Ascending aorta (tissue), 2 donors: Measurements from ENCODE around the gene LRIG1. TPM values are rescaled to one million over a fixed set of nuclear protein-coding genes. Genes with fewer than 3 reads are reported as not detected.
A peak's percentile ranks its signal among the peaks of the same experiment; 100 is the strongest.

Source experiments
- DNase-seq, 2 donors: peaks; one replicate each; pipeline ENCODE4 v3.0.0-alpha.2; 2019; ENCODE audit warnings: low spot score in 2 of 2
- H3K27ac ChIP-seq, 2 donors: fragments of 200-600 bp; sonication (generic); one replicate each; pipeline ENCODE4 v1.5.1; 2016 to 2017; ENCODE audit warnings: mild to moderate bottlenecking in 1 of 2
- H3K27me3 ChIP-seq: fragments of 200-600 bp; sonication (generic); one replicate; pipeline ENCODE4 v1.5.1; 2017
- H3K36me3 ChIP-seq, 2 donors: fragments of 200-600 bp; sonication (generic); one replicate each; pipeline ENCODE4 v1.5.1; 2016
- H3K4me1 ChIP-seq, 2 donors: fragments of 200-600 bp; sonication (generic); one replicate each; pipeline ENCODE4 v1.5.1; 2016 to 2017; ENCODE audit warnings: mild to moderate bottlenecking in 1 of 2
- H3K4me3 ChIP-seq, 2 donors: fragments of 200-600 bp; sonication (generic); one replicate each; pipeline ENCODE4 v1.5.1; 2016 to 2017; ENCODE audit warnings: mild to moderate bottlenecking in 1 of 2
- H3K9me3 ChIP-seq, 2 donors: fragments of 200-600 bp; sonication (generic); one replicate each; pipeline ENCODE4 v1.5.1; 2016
- intact Hi-C: fragments of 100-400 bp; cut with DNase I; formaldehyde crosslinking; loops from one replicate; pipeline ENCODE4 v1.15.1; 2023
- total RNA-seq: library from RNA; depleted of rRNA; stranded (reverse); fragments of >200 nt; gene quantifications from one replicate; pipeline ENCODE4 v1.1.0, GENCODE V29; 2016
- TF ChIP-seq, protein P1 (sequence below), 3 experiments: fragments of 200-600 bp in 2 of 3; fragments of 450-650 bp in 1 of 3; sonication (generic) in 2 of 3; IDR thresholded peaks; one replicate each; pipeline ENCODE4 v1.5.1; 2016 to 2019; ENCODE audit warnings: antibody characterized with exemption in 3 of 3, mild to moderate bottlenecking in 1 of 3, moderate library complexity in 1 of 3

The LRIG1 gene
- total RNA-seq, 1 donor from 2014 or later = 62.3 TPM

DNA sequence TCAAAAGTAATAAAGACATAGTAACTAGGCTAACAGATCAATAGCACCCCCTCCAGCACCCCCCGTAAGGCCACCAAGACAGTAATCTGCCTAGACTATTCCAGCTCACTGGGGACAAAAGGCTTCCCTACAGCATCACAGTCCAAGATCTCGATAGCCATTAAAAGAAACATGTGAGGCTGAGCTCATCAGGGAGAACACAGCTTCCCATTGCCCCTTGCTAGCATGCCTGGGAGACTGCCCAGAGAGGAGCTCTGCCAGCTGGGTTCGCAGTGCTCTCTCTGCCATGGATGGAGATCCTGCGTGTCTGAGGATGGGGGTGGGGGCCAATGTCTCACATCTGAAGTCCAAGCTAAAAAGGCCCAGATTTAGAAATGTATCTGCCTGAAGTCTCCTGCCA lies 17.8 kb downstream of the LRIG1 start:
- intact Hi-C loops = loop anchor here (2.0 kb wide), 2 partner anchors 14 to 18 kb away; partner anchors contain the start of gene LRIG1
- Histone ChIP-seq H3K27ac (peak overlapping the region; percentile 89 to 90), H3K4me3 (peak overlapping the region in 1 of 2 donors; percentile 21), H3K27me3 (no peaks in the 10 kb centered on the region), H3K9me3 (no peaks in the 10 kb centered on the region), H3K36me3 (no peaks in the 10 kb centered on the region), H3K4me1 (peaks cover 19 to 77% of the 10 kb centered on the region in 2 donors)
- TF ChIP-seq, protein P1, sequence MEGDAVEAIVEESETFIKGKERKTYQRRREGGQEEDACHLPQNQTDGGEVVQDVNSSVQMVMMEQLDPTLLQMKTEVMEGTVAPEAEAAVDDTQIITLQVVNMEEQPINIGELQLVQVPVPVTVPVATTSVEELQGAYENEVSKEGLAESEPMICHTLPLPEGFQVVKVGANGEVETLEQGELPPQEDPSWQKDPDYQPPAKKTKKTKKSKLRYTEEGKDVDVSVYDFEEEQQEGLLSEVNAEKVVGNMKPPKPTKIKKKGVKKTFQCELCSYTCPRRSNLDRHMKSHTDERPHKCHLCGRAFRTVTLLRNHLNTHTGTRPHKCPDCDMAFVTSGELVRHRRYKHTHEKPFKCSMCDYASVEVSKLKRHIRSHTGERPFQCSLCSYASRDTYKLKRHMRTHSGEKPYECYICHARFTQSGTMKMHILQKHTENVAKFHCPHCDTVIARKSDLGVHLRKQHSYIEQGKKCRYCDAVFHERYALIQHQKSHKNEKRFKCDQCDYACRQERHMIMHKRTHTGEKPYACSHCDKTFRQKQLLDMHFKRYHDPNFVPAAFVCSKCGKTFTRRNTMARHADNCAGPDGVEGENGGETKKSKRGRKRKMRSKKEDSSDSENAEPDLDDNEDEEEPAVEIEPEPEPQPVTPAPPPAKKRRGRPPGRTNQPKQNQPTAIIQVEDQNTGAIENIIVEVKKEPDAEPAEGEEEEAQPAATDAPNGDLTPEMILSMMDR (IDR thresholded peaks at IDR 0.05) = no peak
- peak; percentile 52 to 91 for DNase-seq

DNA sequence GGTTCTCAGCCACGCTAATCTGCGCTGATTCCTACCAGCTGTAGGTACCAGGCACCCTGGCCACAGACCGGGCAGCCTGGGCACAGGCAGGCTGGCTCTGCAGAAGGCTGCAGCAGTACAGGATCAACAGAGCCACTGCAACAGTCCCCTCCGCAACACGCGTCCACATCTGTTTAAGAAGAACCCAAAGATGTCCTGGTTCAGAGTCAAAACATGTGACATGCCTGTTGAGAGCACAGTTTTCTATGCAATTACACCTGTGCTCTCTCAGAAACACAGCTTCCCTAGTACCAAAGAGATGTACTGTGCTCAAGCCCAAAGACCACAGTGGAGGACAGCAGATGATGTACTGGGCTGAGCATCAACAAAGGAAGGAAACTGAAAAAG lies 18.8 kb downstream of the LRIG1 start:
- Histone ChIP-seq H3K36me3 (no peaks in the 10 kb centered on the region), H3K4me1 (peaks cover 17 to 74% of the 10 kb centered on the region in 2 donors), H3K9me3 (no peaks in the 10 kb centered on the region), H3K27me3 (no peaks in the 10 kb centered on the region), H3K27ac (peak overlapping the region; percentile 89 to 90), H3K4me3 (peak overlapping the region in 1 of 2 donors; percentile 0)
- no peak for DNase-seq
- TF ChIP-seq, protein P1 (IDR thresholded peaks at IDR 0.05) = no peak
- intact Hi-C loops = loop anchor here (2.0 kb wide), 2 partner anchors 13 to 19 kb away; partner anchors contain the start of gene LRIG1

GRCh38 chr3:66481071-66482017 lies 19.5 kb downstream of the LRIG1 start:
- H3K4me1 ChIP-seq = peaks cover 17 to 80% of the 10 kb centered on the region in 2 donors
- no peaks in the 10 kb centered on the region for H3K9me3 ChIP-seq
- intact Hi-C loops = loop anchor here (2.0 kb wide), 2 partner anchors 13 to 19 kb away; partner anchors contain the start of gene LRIG1
- no peaks in the 10 kb centered on the region for H3K36me3 ChIP-seq
- peak overlapping the region in 1 of 2 donors; percentile 0 for H3K4me3 ChIP-seq
- TF ChIP-seq, protein P1 (IDR thresholded peaks at IDR 0.05) = no peak
- H3K27me3 ChIP-seq = no peaks in the 10 kb centered on the region
- H3K27ac ChIP-seq = peak overlapping the region; percentile 89 to 90
- no peak for DNase-seq

GRCh38 chr3:66480666-66481065 lies 20.2 kb downstream of the LRIG1 start:
- Histone ChIP-seq H3K4me1 (peaks cover 15 to 80% of the 10 kb centered on the region in 2 donors), H3K27ac (peak overlapping the region; percentile 89 to 90), H3K4me3 (no peak overlapping the region), H3K9me3 (no peaks in the 10 kb centered on the region), H3K36me3 (no peaks in the 10 kb centered on the region), H3K27me3 (no peaks in the 10 kb centered on the region)
- TF ChIP-seq, protein P1 (IDR thresholded peaks at IDR 0.05) = no peak
- DNase-seq = no peak
- intact Hi-C loops = no loop called here

GRCh38 chr3:66479532-66479947 lies 21.3 kb downstream of the LRIG1 start:
- Histone ChIP-seq H3K4me1 (peaks cover 16 to 82% of the 10 kb centered on the region in 2 donors), H3K4me3 (no peak overlapping the region), H3K9me3 (no peaks in the 10 kb centered on the region), H3K27me3 (no peaks in the 10 kb centered on the region), H3K36me3 (no peaks in the 10 kb centered on the region), H3K27ac (peak overlapping the region; percentile 89 to 90)
- no peak for DNase-seq
- TF ChIP-seq, protein P1 (IDR thresholded peaks at IDR 0.05) = no peak
- intact Hi-C loops = no loop called here
